Embryonic facial prominence (tissue), 1 donor: Measurements from ENCODE around the gene TCERG1L.
"Not testable (repeated sequence)": the region's sequence is repeated elsewhere in the genome, so short reads cannot be mapped to it uniquely, and the experiment has no call there.

Experiments used
- DNase-seq: peaks from one replicate; pipeline ENCODE4 v3.0.0-alpha.2; 2016; ENCODE audit errors: extremely low spot score

Gene TCERG1L

GRCh38 chr10:131165092-131165491 lies 146.4 kb downstream of the TCERG1L start:
- DNase-seq = no peak

- no peak for DNase-seq
Observed at GRCh38 chr10:131162866-131163843, 148.4 kb downstream of the TCERG1L start.

- DNase-seq = no peak
Observed at GRCh38 chr10:131162211-131162610, 149.3 kb downstream of the TCERG1L start.

GRCh38 chr10:131161087-131161486 lies 150.4 kb downstream of the TCERG1L start:
- no peak for DNase-seq

GRCh38 chr10:131160219-131160875 lies 151.2 kb downstream of the TCERG1L start:
- DNase-seq = no peak

- DNase-seq = no peak
Observed at GRCh38 chr10:131159771-131160170, 151.8 kb downstream of the TCERG1L start.

- DNase-seq = no peak
Observed at GRCh38 chr10:131158695-131159094, 152.8 kb downstream of the TCERG1L start.

- DNase-seq = no peak
Observed at GRCh38 chr10:131157899-131158298, 153.6 kb downstream of the TCERG1L start.

- no peak for DNase-seq
Observed at GRCh38 chr10:131155876-131156230, 155.7 kb downstream of the TCERG1L start.

- no peak for DNase-seq
Observed at GRCh38 chr10:131155218-131155875, 156.2 kb downstream of the TCERG1L start.

- DNase-seq = no peak
Observed at GRCh38 chr10:131154306-131155025, 157.1 kb downstream of the TCERG1L start.

GRCh38 chr10:131152456-131152855 lies 159.1 kb downstream of the TCERG1L start:
- not testable (repeated sequence) for DNase-seq

GRCh38 chr10:131150126-131150525 lies 161.4 kb downstream of the TCERG1L start:
- no peak for DNase-seq

- DNase-seq = no peak
Observed at GRCh38 chr10:131149586-131149985, 161.9 kb downstream of the TCERG1L start.

- DNase-seq = no peak
Observed at GRCh38 chr10:131149111-131149510, 162.4 kb downstream of the TCERG1L start.

- DNase-seq = no peak
Observed at GRCh38 chr10:131148270-131148669, 163.3 kb downstream of the TCERG1L start.

GRCh38 chr10:131147301-131147975 lies 164.1 kb downstream of the TCERG1L start:
- no peak for DNase-seq

- no peak for DNase-seq
Observed at GRCh38 chr10:131146790-131147189, 164.7 kb downstream of the TCERG1L start.

- no peak for DNase-seq
Observed at GRCh38 chr10:131145756-131146155, 165.8 kb downstream of the TCERG1L start.

- DNase-seq = no peak
Observed at GRCh38 chr10:131144711-131145375, 166.7 kb downstream of the TCERG1L start.

GRCh38 chr10:131144196-131144595 lies 167.3 kb downstream of the TCERG1L start:
- no peak for DNase-seq
